Superior temporal gyrus (tissue), 1 donor: Measurements from ENCODE around the gene CD3E.
A peak's percentile ranks its signal among the peaks of the same experiment; 100 is the strongest.
"Not testable (repeated sequence)": the region's sequence is repeated elsewhere in the genome, so short reads cannot be mapped to it uniquely, and the experiment has no call there.

Source experiments
- DNase-seq: peaks from one replicate; pipeline ENCODE4 v3.0.0-alpha.2; 2016; ENCODE audit errors: extremely low spot score

Gene CD3E

DNA sequence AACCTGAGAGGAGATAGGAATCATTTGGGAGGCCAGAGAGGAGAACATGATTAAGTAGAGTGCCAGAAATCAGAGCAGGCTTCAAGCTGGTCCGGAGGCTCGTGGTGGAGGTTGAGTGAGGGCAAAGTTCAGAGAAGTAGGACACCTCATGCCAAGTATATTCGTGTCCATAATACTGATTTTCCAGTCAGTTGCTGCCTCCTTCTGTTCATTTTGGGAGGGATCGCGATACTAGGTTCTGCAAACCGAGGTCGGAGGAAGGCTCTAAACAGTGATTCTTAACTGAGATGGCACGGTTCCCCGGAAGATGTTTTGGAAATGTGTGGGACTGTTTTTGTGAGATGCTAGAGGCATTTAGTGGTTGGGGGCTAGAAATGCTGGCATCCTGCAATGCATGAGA lies 13.6 kb upstream of the CD3E start:
- peak; percentile 42 for DNase-seq

DNA sequence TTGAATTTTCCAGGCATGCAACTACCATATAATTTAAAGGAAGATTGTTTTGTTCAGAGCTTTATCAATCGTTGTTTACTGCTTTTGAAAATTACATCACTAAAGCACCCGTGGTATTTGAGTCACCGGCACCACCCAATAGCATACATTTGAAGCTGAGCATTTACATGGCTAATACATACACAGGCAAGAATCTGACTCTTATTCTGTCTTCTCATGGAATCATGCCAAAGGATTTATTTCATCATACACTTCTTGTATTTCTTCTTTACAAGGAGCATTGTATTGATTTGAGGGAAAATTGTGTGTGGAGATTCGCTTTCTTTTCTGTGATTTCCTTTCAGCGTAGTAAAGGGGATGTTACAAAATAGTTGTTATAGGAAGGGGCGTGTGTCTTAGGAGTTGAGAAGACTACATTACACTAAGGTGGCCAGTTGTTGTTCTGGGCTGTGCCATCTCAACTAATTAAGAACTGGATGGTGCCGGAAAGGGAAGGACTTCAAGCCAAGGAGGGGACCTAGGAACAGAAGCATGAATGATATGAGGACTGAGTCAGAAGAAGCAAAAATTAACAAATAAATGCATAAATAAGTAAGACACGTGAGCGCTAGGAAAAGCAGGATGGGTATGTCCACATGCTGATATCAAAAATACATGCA lies 12.9 kb upstream of the CD3E start:
- no peak for DNase-seq

DNA sequence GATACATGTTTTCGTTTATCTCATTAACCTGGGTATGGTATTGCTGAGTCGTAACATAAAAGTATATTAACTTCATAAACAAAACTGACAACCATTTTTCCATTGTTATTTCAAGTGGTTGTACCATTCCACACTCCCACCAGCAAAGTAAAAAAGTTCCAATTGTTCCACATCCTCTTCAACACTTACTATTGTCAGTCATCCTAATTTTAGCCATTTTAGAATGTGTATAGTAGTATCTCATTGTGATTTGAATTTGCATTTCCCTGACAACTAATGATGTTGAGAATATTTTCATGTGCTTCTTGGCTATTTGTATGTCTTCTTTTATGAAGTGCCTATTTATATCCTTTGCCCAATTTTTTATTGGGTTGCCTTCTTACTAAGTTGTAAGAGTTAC lies 10.5 kb upstream of the CD3E start:
- DNase-seq: no peak

DNA sequence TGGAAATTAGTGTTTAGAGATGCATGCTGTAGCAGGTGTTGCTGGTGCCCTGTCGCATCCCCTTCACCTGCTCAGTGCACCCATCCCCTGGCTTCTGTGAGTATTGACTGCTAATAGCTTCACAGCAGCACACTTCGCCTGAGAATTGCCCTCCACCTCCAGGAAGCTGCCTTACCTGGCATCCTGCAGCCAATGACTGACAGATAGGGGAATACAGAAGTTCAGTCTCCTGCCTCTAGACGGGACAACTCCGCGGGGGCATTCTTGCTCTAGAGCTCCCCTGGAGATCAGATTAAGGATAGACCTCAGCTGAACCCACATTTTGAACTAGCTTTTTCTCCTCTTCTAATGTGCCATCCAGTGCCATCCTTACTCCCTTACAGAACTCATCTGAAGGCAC lies 9.3 kb upstream of the CD3E start:
- no peak for DNase-seq

DNA sequence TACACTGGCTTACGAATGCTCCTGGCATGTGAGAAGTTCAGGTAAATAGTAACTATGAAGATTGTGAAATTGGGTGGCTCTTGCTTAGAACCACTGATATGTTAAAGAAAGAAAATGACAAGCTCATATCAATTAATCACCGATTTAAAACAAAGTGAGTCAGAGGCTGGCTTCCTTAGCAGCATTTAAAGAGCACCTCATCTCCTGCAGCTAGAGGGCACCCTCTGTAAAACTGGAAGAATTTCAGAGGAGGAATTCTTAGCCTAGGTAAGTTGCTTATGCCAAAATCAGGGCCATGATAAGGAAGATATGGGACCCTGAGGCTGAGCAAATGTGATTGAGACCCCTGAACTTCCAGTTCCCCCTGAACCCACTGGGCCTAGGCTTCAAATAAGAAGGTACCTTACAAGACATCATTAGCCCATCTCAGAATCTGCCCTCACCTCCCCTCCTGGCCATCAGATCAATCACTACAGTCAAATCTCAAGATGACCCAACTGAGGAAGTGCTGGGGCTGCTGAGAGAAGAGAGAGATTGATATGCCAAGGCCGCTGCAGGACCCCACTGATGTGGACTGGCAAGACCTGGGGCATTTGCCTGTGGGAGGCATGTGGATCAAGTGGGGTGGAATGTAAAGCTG lies 8.6 kb upstream of the CD3E start:
- DNase-seq: no peak

DNA sequence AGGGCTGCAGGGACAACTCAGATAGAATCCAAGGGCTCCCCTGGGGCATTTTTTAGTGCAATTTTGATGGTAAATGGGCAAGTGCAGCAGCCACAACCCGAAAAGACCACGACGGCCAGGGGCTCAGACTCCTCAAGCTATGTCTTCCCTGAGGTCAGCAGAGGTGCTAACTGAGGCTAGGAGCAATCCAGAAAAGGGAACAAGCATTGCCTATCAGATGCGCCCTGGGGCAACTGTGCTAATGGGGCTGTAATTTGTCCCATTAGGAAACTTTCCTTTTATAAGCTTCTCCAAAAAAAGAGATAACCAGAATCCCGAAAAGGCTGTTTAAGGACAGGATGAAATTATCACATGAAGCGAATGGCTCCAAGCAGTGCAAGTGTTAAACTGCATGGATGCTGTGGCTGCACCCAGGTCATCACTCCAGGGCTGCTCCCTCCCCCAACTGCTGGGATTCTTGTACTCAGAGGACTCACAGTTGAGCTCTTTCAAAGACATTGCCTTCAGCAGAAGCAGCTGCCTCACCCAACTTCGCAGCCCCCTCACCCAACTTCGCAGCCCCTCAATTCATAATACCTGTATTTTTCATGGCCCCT lies 2.8 kb upstream of the CD3E start:
- no peak for DNase-seq

DNA sequence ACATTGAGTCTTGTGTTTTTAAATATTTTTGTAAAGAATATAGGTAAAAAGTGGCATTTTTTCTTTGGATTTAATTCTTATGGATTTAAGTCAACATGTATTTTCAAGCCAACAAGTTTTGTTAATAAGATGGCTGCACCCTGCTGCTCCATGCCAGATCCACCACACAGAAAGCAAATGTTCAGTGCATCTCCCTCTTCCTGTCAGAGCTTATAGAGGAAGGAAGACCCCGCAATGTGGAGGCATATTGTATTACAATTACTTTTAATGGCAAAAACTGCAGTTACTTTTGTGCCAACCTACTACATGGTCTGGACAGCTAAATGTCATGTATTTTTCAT lies 333 bp upstream of the CD3E start:
- no peak for DNase-seq

DNA sequence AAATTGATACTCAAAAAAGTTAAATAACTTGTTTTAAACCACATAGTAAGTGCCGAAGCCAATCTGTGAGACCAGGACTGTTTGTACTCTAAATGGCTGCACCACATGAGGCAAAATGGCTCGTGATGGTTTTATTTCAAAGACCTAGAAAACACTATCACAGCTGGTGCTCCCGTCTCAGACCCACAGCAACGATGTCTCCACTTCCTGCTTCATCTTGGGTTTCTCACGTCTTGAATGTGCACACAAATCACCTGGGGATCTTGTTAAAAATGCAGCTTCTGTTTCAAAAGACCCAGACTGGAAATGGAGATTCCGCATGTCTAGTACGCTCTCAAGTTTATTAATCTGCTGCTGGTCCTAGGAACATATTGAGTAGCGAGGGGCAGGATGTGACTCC lies 1.2 kb downstream of the CD3E start:
- DNase-seq: no peak

DNA sequence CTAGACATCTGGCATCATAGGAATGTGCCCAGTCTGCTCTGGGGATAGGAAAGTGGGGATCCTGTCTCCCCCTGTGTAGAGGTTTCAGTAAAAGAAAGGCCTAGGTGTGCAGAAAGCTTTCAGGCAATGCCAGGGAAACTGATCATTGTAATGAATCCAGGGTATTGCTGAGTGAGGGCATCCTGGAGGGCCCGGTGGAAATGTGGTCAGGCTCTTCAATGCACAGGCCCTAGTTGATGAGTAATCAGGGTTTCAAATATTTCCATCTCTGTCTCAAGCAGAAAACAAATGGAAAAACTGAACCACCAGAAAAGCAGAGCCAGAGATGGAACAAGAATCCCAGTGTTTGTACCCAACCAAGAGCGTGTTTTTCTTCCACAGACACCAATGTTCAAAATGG lies 2.0 kb downstream of the CD3E start:
- no peak for DNase-seq

DNA sequence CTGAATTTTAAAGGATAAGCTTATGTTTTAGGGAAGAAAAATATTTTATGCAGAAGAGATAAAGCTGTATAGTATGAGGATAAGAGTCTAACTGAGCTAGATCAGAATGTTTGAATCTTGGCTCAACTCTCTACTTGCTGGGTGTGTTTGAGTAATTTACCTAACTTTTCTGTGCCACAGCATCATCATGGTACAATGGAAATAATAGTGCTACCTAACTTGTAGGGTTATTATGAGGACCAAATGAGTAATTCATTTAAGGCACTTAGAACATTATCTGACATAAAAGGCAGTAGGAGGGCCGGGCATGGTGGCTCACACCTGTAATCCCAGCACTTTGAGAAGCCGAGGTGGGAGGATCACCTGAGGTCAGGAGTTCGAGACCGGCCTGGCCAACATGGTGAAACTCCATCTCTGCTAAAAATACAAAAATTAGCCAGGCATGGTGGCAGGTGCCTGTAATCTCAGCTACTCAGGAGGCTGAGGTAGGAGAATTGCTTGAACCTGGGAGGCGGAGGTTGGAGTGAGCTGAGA lies 4.5 kb downstream of the CD3E start:
- not testable (repeated sequence) for DNase-seq

DNA sequence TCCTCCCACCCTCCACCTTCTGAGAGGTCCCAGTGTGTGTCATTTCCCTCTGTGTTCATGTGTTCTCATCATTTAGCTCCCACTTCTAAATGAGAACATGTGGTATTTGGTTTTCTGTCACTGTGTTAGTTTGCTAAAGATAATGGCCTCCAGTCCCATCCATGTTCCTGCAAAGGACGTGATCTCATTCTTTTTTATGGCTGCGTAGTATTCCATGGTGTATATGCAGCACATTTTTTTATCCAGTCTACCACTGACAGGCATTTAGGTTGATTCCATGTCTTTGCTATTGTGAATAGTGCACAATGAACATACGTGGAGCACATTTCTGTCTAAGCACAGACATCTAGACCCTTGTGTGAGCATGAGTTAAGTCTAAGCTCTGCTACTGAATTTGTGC lies 5.7 kb downstream of the CD3E start:
- DNase-seq: no peak

DNA sequence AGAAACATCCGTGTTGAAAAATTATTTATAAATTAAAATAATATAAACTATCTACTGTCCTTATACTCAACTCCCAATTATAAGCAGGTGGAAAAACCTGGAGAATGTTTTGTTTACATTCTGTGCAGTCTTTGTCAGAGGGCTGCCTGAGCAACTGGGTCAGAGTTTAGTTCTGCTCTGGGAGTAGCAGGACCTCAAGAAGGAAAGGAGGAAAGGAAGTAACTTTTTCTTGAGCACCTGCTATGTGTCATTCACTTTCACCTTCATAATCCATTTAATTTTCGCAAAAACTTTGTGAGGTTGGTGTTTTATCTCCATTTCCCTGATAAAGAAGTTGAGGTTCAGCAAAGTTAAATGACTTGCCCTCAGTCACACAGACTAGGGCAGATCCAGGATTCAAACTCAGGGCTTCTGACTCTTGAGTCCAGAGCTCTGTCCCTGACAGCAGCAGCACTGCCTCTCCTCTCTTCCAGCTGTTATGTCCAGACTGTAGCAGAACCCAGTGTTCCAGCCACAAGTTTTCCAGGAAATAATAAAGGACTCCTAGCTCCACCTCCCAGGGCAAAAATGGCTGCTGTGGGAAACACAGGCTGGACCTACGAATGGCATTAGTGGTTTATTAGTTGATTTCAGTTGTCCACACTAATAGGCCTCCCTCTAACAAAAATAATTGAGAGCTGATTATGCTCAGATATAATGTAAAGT lies 6.4 kb downstream of the CD3E start:
- DNase-seq: no peak

DNA sequence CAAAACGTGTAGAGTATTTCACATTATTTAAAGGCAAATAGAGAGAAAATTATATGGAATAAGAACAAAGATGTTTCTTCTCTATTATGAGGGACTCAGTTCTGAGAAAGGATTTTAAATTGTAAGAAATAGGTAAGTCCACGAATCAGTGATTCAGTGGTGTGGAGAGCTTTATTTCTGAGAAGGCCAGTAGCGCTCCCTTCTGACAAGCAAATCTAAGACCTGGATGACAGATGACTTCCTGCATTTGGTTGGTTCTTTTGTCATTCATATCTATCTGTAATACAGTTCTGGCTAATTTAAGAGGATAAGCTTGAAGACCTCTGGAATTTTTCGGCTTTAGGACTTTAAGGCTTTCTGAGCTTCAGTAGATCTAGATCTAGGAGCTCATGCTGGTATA lies 7.0 kb downstream of the CD3E start:
- DNase-seq: no peak

DNA sequence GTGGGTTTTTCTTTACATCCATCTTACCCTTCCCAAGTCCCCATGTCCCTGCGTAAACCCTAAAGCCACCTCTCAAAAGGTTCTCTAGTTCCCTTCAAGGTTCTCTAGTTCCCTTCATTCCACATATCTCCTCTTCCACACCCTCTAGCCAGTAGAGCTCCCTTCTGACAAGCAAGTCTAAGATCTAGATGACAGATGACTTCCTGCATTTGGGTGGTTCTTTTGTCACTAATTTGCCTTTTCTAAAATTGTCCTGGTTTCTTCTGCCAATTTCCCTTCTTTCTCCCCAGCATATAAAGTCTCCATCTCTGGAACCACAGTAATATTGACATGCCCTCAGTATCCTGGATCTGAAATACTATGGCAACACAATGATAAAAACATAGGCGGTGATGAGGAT lies 7.8 kb downstream of the CD3E start:
- no peak for DNase-seq

DNA sequence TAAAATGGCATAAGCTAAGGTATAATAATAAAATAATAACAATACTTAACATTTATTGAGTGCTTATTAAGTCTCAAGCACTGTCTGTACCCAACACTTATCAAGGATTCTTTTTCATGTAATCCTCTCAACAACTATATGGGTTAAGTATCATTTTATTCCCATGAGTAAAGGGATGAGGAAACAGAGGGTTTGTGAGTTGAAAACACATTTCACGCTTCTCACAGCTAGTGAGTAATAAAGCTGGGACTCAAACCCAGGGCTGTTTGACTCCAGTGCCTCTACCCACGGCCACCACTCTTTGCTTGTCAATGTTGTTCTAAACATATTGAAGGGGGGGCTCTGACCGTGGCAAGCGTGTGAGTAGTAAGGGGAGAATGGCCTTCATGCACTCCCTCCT lies 8.7 kb downstream of the CD3E start:
- DNase-seq: no peak

DNA sequence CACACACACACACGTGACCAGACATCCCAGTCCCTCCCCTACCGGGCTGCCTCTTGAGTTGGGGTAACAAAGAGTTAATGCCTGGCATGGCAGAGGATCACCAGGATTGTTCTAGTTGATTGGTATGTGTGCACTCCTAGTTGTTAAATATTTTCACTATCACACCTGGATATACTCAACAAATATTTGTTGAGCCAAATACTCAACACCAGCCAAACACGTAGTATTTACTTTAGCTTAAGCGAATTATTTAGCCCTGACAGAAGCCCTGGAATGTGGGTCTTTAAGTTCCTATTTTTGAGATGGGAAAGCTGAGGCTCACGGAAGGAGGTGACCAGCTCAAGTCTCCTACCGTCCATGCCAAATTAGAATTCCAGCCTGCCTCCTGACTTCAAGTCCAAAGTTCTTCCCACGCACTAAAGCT lies 10.5 kb downstream of the CD3E start:
- DNase-seq: no peak

DNA sequence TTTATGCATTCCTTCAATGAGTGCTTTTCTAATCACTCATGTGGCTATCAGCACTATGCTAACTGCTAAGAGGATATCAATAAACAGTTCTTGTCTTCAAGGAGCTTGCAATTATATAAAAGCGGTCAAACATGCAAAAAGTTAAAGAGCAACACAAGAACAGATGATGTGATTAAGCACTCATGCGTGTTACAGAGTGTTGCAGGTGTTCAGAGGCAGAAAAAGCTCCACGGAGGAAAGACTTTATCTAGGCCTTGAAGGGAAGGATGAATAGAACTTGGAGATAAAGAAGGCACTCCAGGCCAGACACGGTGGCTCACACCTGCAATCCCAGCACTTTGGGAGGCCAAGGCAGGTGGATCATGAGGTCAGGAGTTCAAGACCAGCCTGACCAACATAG lies 13.6 kb downstream of the CD3E start:
- no peak for DNase-seq

DNA sequence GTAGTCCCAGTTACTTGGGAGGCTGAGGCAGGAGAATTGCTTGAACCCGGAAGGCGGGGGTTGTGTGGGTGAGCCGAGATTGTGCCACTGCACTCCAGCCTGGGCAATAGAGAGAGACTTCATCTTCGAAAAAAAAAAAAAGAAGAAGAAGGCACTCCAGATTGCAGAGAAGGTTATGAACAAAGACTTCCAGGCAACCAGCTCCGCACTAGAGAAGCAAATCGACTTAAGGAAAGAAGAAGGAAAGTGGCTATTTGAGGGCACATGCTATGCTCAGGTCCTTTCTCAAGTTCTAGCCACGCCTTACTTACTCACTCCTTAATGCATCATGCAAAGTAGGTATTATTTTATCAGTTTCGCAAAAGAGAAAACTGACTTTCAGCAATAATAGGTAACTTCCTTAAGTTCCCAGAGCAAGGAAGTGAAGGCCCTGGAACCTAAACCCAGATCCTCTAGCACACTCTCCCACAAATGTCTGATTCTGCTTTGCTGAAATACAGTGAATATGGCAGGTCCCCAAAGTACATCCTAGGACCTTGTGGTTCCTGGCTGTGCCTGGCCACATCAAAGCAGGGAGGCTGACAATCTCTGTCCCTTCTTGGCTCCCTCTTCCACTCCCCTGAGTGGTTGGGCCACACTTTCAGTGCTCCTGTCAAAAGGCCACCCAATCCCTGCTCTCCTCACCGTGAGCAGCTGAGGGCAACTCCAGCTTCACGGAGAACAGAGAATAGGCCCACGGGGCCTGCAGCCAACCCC lies 14.2 kb downstream of the CD3E start:
- DNase-seq: no peak

DNA sequence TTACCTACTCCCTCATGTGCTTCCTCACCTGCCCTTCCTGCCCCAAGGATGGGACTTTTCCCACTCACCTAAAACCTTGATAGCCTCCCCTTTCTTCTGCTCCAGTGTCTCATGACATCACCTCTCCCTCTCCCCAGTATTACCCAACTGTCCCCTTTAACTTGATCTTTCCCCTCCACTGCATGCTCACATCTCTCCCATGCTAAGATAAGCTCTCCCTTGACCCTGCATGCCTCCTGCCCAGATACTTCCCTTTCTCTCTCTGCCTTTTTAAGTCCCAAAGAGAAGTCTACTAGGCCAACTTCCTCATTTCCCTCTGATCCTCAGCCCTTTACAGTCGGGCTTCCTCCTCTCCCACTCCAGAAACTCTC lies 14.8 kb downstream of the CD3E start:
- no peak for DNase-seq

DNA sequence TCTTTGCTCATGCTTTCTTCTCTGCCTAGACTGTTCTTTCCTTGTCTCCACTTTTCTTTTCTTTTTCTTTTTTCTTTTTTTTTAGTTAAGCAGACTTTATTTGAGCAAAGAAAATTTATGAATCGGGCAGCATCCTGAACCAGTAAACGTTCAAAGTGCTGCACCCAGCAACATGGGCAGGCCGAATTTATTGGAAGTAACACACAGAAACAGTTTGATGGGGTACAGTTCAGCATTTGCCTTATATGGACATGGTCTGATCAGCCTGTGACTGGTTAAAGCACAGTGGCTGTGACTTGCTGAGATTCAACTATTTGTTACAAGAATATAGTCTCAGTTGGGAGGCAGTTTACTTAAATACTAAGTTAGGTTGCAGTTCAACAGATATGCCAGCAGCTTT lies 16.0 kb downstream of the CD3E start:
- DNase-seq: no peak

DNA sequence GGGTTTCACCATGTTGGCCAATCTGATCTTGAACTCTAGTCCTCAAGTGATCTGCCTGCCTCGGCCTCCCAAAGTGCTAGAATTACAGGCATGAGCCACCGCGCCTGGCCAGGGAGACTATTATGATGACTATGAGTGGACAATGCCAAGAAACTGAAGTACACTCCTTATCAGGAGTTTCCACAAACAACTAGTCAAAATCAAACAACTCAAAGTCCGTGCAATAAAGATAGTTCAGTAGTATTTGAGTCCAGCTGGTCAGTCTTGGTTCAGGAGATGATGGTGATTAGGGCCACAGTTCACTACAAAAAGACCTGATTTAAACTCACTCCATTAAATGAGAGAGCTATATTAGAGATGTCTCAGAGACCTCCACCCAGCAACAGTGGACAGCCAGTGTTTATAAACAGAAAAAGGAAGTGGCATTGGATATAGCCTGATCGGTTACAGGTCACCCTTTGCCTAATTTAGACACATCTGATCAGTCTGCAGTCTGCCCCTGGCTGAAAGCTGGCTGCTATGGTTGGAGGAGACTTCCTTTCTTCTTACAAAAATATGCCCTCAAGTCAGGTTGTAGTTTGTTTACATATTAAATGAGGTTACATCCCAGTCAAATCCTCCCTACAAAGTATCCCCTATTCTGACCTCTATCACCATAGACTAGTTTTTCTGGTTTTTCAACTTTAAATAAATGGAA lies 17.0 kb downstream of the CD3E start:
- no peak for DNase-seq

DNA sequence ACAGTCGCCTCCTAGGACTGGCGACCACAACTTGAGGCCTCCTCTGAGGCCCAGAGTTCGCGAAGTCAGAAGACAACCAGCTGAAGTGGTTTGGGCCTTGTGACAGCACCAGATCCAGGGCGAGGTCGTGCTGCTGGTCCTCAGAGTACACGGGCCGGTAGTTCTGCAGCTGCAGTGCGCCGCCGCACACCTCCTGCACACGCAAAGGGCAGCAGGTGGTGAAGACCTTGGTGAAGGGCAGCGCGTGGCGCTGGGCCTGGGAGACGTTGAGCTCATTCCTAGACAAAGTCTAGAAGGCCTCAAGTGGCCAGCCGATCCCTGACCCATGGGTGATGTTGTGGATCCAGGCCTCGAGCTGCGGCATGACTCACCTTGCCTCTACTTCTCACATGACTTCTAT lies 18.2 kb downstream of the CD3E start:
- DNase-seq: no peak
